SK-N-SH (cell line): ENCODE data around the gene CEACAM5.

Experiments used
- CTCF ChIP-seq: fragments of 200-600 bp; sonication (generic); IDR thresholded peaks from 2 replicates; pipeline ENCODE4 v1.6.1; 2017; ENCODE audit warnings: antibody characterized with exemption, mild to moderate bottlenecking, moderate library complexity
- EZH2phosphoT487 ChIP-seq: fragments of 200-600 bp; sonication (generic); IDR thresholded peaks from 2 replicates; pipeline ENCODE4 v1.6.1; 2017; ENCODE audit warnings: low read depth, mixed run types, mild to moderate bottlenecking, antibody characterized with exemption, moderate library complexity, borderline replicate concordance
- JUND ChIP-seq: IDR thresholded peaks from 2 replicates; pipeline ENCODE4 v1.4.0; 2012
- MAX ChIP-seq: IDR thresholded peaks from 2 replicates; pipeline ENCODE4 v1.4.0; 2012; ENCODE audit warnings: low read depth
- NRF1 ChIP-seq: IDR thresholded peaks from 2 replicates; pipeline ENCODE4 v1.6.1; 2012; ENCODE audit warnings: low read depth, mild to moderate bottlenecking, low read length
- POLR2AphosphoS5 ChIP-seq: IDR thresholded peaks from 2 replicates; pipeline ENCODE4 v1.6.1; 2012; ENCODE audit warnings: low read depth, low read length
- RAD21 ChIP-seq: IDR thresholded peaks from 2 replicates; pipeline ENCODE4 v1.6.1; 2012; ENCODE audit warnings: mild to moderate bottlenecking, low read length
- SMC3 ChIP-seq: IDR thresholded peaks from 2 replicates; pipeline ENCODE4 v1.6.1; 2012; ENCODE audit warnings: low read depth, low read length, improper control_type of control experiment
- TAF1 ChIP-seq: IDR thresholded peaks from 2 replicates; pipeline ENCODE4 v1.6.1; 2012; ENCODE audit warnings: low read depth, mild to moderate bottlenecking, low read length, moderate library complexity, borderline replicate concordance
- YY1 ChIP-seq: IDR thresholded peaks from 2 replicates; pipeline ENCODE4 v1.4.0; 2012; ENCODE audit warnings: low read depth, mild to moderate bottlenecking

GRCh38 chr19:41707502-41707812 is 969 bp upstream of the CEACAM5 start:
- no peak for TF ChIP-seq CTCF
- no peak for TF ChIP-seq YY1
- TF ChIP-seq TAF1: no peak
- no peak for TF ChIP-seq MAX
- no peak for TF ChIP-seq EZH2phosphoT487
- no peak for TF ChIP-seq JUND
- no peak for TF ChIP-seq SMC3
- TF ChIP-seq POLR2AphosphoS5: no peak
- no peak for TF ChIP-seq RAD21
- TF ChIP-seq NRF1: no peak
